Mucosa of descending colon (tissue), 3 donors: ENCODE results near the gene ZKSCAN3. TPM values are rescaled to one million over a fixed set of nuclear protein-coding genes. Genes with fewer than 3 reads are reported as not detected.
"Not testable (repeated sequence)": the region's sequence is repeated elsewhere in the genome, so short reads cannot be mapped to it uniquely, and the experiment has no call there.

Experiments
- ATAC-seq: fragments of 200-7000 bp; cut with Tn5 transposase; one replicate; pipeline ENCODE4 v1.9.1; 2020; ENCODE audit warnings: mild to moderate bottlenecking, moderate library complexity
- DNase-seq, 3 donors: peaks; one replicate each; pipeline ENCODE4 v3.0.0-alpha.2; 2020
- H3K36me3 ChIP-seq: fragments of 200-600 bp; one replicate; pipeline ENCODE4 v1.8.0; 2021; ENCODE audit warnings: low read depth, mild to moderate bottlenecking
- H3K4me1 ChIP-seq: fragments of 200-600 bp; one replicate; pipeline ENCODE4 v1.8.0; 2021; ENCODE audit warnings: low read depth, mild to moderate bottlenecking
- H3K4me3 ChIP-seq: fragments of 200-600 bp; one replicate; pipeline ENCODE4 v1.8.0; 2021; ENCODE audit warnings: mild to moderate bottlenecking
- H3K9me3 ChIP-seq: fragments of 200-600 bp; one replicate; pipeline ENCODE4 v1.8.0; 2021; ENCODE audit warnings: mild to moderate bottlenecking
- CTCF ChIP-seq: fragments of 200-600 bp; IDR thresholded peaks from one replicate; pipeline ENCODE4 v1.8.0; 2022; ENCODE audit warnings: antibody characterized with exemption, mild to moderate bottlenecking
- intact Hi-C, 2 donors: fragments of 100-400 bp; cut with DNase I in 1 of 2; cut with micrococcal nuclease in 1 of 2; formaldehyde crosslinking; loops; one replicate each; pipeline versions ENCODE4 v1.11.0 to v1.11.1; 2022; cut with DNase I, micrococcal nuclease
- total RNA-seq, 3 donors: library from RNA; stranded (reverse); fragmentation: NEBNext Ultra II Directional in 2 of 3; extraction: Animal tissue kit (Norgen Biotek cat#: 25700) in 2 of 3; gene quantifications; one replicate each; pipeline versions ENCODE4 v1.2.1 to v1.2.4, GENCODE V29; 2021 to 2023
- donor health status: DM: no; HTN: no; CAD: no; lungs with moderate emphysema.
- donor health status: DM: no; HTN: no; CAD: no.
- donor health status: DM: no; HTN: yes; CAD: no.

The ZKSCAN3 gene
- total RNA-seq, 3 donors from 2014 or later: 5.2 to 12.8 (median 6.1) TPM

DNA sequence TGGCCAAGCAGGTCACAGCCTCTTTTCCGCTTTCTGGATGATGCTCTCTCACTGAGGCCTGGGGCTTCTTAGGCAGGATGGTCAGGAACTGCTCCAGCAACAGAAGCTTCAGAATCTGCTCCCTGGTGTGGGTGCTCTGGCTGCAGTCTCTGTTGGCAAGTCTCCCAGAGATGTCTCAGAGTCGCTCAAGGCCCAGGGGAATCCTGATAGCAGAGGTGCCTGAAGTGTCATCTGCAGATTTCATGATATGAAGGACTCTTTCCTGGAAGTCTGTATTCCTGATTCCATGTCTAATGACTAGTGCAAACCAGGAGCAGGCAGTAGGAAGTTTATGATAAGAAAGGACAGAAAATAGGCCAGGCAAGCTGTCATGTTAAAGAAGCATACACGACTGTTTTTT lies 34.1 kb upstream of the ZKSCAN3 start:
- TF ChIP-seq CTCF: no peak
- intact Hi-C loops: no loop called here
- no peaks in the 10 kb centered on the region for H3K36me3 ChIP-seq
- H3K4me3 ChIP-seq: no peak overlapping the region
- no peak for DNase-seq
- peaks cover 3% of the 10 kb centered on the region for H3K9me3 ChIP-seq
- H3K4me1 ChIP-seq: no peaks in the 10 kb centered on the region
- no peak for ATAC-seq

GRCh38 chr6:28317866-28318265 lies 31.9 kb upstream of the ZKSCAN3 start:
- H3K36me3 ChIP-seq, H3K4me1 ChIP-seq, ATAC-seq, H3K4me3 ChIP-seq, DNase-seq, intact Hi-C loops, H3K9me3 ChIP-seq: not testable (repeated sequence)

DNA sequence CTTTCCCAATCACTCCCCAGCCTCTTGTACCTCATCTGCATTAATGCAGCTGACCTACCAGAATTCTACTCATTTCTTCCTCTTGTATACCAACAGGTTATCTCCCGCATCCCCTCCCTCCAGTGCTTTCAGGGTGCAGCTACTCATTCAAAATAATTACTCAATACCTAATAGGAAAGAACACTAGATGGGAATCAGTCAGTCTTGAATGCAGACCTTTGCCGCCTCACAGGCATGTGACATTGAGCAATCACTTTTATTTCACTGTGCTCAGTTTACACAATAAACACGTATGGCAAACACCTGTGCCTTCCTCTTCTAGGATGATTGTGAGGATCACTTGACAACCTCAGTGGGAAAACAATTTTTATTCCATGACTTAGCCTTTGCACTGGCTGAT lies 27.1 kb upstream of the ZKSCAN3 start:
- H3K9me3 ChIP-seq: peaks cover 30% of the 10 kb centered on the region
- DNase-seq (no peak), ATAC-seq (peak; percentile 19)
- no peak for TF ChIP-seq CTCF
- intact Hi-C loops: no loop called here
- no peak overlapping the region for H3K4me3 ChIP-seq
- H3K36me3 ChIP-seq: peaks cover 11% of the 10 kb centered on the region
- no peaks in the 10 kb centered on the region for H3K4me1 ChIP-seq

- Histone ChIP-seq H3K36me3 (peaks cover 11% of the 10 kb centered on the region), H3K9me3 (peaks cover 40% of the 10 kb centered on the region), H3K4me3 (no peak overlapping the region), H3K4me1 (no peaks in the 10 kb centered on the region)
- intact Hi-C loops: no loop called here
- no peak for DNase-seq
- ATAC-seq: no peak
- no peak for TF ChIP-seq CTCF
Observed at GRCh38 chr6:28323813-28324424, 25.8 kb upstream of the ZKSCAN3 start.

DNA sequence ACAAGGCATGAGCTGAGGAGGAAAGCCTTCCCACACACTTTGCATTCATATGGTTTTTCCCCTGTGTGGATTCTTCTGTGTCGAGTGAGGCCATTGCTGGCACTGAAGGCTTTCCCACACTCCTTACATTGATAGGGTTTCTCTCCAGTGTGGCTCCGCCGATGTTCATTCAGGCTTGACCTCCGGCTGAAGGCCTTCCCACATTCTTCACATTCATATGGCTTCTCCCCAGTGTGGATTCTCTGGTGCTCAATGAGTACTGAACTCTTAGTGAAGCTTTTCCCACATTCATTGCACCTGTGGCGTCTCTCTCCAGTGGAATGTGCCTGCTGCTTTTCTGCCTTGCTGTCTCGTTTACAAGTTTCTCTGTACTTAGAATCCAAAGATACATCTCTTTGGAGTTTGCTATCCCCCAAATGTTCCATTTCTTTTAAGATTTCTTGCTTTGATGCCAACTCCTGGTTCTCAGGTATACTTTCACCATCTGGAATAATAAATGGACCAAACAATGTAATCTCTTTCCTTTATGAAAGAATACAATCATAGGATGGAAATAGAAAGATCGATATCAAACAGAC lies 23.3 kb upstream of the ZKSCAN3 start:
- Histone ChIP-seq H3K4me3 (no peak overlapping the region), H3K9me3 (peaks cover 40% of the 10 kb centered on the region), H3K4me1 (no peaks in the 10 kb centered on the region), H3K36me3 (peaks cover 11% of the 10 kb centered on the region)
- ATAC-seq (no peak), DNase-seq (no peak)
- no peak for TF ChIP-seq CTCF
- intact Hi-C loops: no loop called here

- intact Hi-C loops: no loop called here
- Histone ChIP-seq H3K36me3 (peaks cover 11% of the 10 kb centered on the region), H3K4me3 (no peak overlapping the region), H3K9me3 (peaks cover 37% of the 10 kb centered on the region), H3K4me1 (peaks cover 8% of the 10 kb centered on the region)
- ATAC-seq: no peak
- TF ChIP-seq CTCF: no peak
- no peak for DNase-seq
Observed at GRCh38 chr6:28330041-28330440, 19.7 kb upstream of the ZKSCAN3 start.
